Activated T-cell treated with anti-CD3 and anti-CD28 coated beads, Interleukin-2, amount 50 U/mL, for 24 hours (primary cell): ENCODE data around the gene UNC13C.

Experiments used
- DNase-seq: peaks from one replicate; pipeline ENCODE4 v3.0.0-alpha.2; 2020
- H3K27ac Mint-ChIP-seq: 2 replicates; pipeline ENCODE4 v1.8.0; 2020; ENCODE audit warnings: mild to moderate bottlenecking, mixed read lengths
- H3K27me3 Mint-ChIP-seq: 2 replicates; pipeline ENCODE4 v1.8.0; 2020; ENCODE audit warnings: mixed read lengths
- H3K36me3 Mint-ChIP-seq: 2 replicates; pipeline ENCODE4 v1.8.0; 2020; ENCODE audit warnings: low read depth, mixed read lengths
- H3K4me1 Mint-ChIP-seq: 2 replicates; pipeline ENCODE4 v1.8.0; 2020; ENCODE audit warnings: low read depth, mixed read lengths
- H3K4me3 Mint-ChIP-seq: 2 replicates; pipeline ENCODE4 v1.8.0; 2020; ENCODE audit warnings: mild to moderate bottlenecking, moderate library complexity, mixed read lengths
- H3K9me3 Mint-ChIP-seq: 2 replicates; pipeline ENCODE4 v1.8.0; 2020; ENCODE audit warnings: mixed read lengths

The UNC13C gene

GRCh38 chr15:54046093-54046492 lies 67.9 kb downstream of the UNC13C start:
- Mint-ChIP-seq H3K4me3 (no peak overlapping the region), H3K27me3 (no peaks in the 10 kb centered on the region), H3K9me3 (no peaks in the 10 kb centered on the region), H3K36me3 (no peaks in the 10 kb centered on the region), H3K27ac (no peak overlapping the region), H3K4me1 (no peaks in the 10 kb centered on the region)
- DNase-seq = no peak

DNA sequence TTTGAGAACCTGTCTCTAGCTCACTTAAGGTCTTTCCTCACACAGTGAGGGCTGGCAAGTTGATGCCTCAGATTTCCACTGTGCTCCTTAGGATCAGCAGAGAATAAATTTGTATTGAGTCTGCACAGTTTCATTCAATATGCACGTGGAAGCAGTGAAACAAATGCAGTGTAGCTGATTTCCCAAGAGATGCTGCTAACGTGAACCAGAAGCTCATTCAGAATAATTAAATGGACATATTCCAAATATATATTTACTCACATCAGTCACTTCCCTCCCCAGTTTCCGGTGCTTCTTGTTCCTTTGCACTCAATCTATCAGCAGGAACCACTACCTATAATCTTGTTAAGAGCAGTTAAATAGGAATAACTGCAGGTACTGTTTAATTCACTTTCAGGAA lies 86.1 kb downstream of the UNC13C start:
- no peaks in the 10 kb centered on the region for H3K36me3 Mint-ChIP-seq
- H3K27ac Mint-ChIP-seq = no peak overlapping the region
- no peak for DNase-seq
- peaks cover 7% of the 10 kb centered on the region for H3K9me3 Mint-ChIP-seq
- H3K27me3 Mint-ChIP-seq = no peaks in the 10 kb centered on the region
- no peaks in the 10 kb centered on the region for H3K4me1 Mint-ChIP-seq
- H3K4me3 Mint-ChIP-seq = no peak overlapping the region

DNA sequence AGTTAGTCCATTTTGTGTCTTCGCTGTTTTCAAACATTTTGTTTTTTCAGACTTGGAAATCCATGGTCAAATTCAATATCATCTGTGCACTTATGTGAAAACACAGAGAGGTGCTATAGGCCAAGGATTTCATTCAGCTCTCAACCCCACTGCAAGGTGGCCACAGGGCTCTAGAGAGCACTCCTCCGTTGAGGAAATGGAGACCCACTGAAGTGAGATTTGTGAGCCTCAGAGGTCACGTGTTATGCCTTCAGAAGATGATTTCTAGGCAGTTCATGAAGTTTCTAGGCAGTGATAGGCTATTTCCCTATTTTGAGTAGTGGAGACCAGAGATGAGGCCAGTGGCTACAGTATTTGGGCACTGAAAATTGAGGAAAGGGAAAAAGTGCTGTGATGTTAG lies 88.2 kb downstream of the UNC13C start:
- no peak overlapping the region for H3K4me3 Mint-ChIP-seq
- H3K4me1 Mint-ChIP-seq = no peaks in the 10 kb centered on the region
- H3K9me3 Mint-ChIP-seq = peaks cover 6% of the 10 kb centered on the region
- no peak overlapping the region for H3K27ac Mint-ChIP-seq
- DNase-seq = no peak
- H3K27me3 Mint-ChIP-seq = no peaks in the 10 kb centered on the region
- H3K36me3 Mint-ChIP-seq = no peaks in the 10 kb centered on the region

- DNase-seq = no peak
- no peaks in the 10 kb centered on the region for H3K9me3 Mint-ChIP-seq
- no peaks in the 10 kb centered on the region for H3K4me1 Mint-ChIP-seq
- H3K27ac Mint-ChIP-seq = no peak overlapping the region
- no peak overlapping the region for H3K4me3 Mint-ChIP-seq
- H3K36me3 Mint-ChIP-seq = no peaks in the 10 kb centered on the region
- peaks cover 13% of the 10 kb centered on the region for H3K27me3 Mint-ChIP-seq
Measured at GRCh38 chr15:54082836-54083492, 104.7 kb downstream of the UNC13C start.

GRCh38 chr15:54083501-54083900 lies 105.3 kb downstream of the UNC13C start:
- H3K4me3 Mint-ChIP-seq = no peak overlapping the region
- no peaks in the 10 kb centered on the region for H3K36me3 Mint-ChIP-seq
- no peaks in the 10 kb centered on the region for H3K4me1 Mint-ChIP-seq
- H3K27ac Mint-ChIP-seq = no peak overlapping the region
- no peak for DNase-seq
- H3K9me3 Mint-ChIP-seq = no peaks in the 10 kb centered on the region
- peaks cover 13% of the 10 kb centered on the region for H3K27me3 Mint-ChIP-seq

DNA sequence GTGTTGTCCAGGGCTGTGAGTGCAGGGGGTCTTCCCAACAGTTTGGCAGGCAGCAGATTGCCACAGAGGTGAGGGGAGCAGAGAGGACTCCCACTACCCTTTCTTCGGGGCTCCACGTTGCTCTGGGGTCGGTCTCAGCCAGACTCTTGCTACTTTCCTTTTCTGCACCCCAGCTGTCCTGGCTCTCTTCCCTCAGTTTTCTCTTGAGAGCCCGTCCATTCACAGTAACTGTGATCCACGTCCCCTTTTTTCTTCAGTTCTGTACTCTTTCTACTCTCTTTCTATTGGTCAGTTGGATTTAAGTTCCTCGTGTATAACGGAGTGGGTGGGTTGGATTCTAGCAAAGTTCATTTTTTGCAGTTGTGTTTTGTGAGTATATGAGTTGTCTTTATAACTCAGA lies 105.8 kb downstream of the UNC13C start:
- H3K27me3 Mint-ChIP-seq = peaks cover 13% of the 10 kb centered on the region
- no peaks in the 10 kb centered on the region for H3K9me3 Mint-ChIP-seq
- H3K4me3 Mint-ChIP-seq = no peak overlapping the region
- no peak for DNase-seq
- no peak overlapping the region for H3K27ac Mint-ChIP-seq
- no peaks in the 10 kb centered on the region for H3K36me3 Mint-ChIP-seq
- H3K4me1 Mint-ChIP-seq = no peaks in the 10 kb centered on the region

- H3K9me3 Mint-ChIP-seq = no peaks in the 10 kb centered on the region
- no peak overlapping the region for H3K4me3 Mint-ChIP-seq
- DNase-seq = no peak
- H3K4me1 Mint-ChIP-seq = no peaks in the 10 kb centered on the region
- H3K27me3 Mint-ChIP-seq = peaks cover 8% of the 10 kb centered on the region
- H3K27ac Mint-ChIP-seq = no peak overlapping the region
- H3K36me3 Mint-ChIP-seq = no peaks in the 10 kb centered on the region
Measured at GRCh38 chr15:54088837-54089236, 110.6 kb downstream of the UNC13C start.

DNA sequence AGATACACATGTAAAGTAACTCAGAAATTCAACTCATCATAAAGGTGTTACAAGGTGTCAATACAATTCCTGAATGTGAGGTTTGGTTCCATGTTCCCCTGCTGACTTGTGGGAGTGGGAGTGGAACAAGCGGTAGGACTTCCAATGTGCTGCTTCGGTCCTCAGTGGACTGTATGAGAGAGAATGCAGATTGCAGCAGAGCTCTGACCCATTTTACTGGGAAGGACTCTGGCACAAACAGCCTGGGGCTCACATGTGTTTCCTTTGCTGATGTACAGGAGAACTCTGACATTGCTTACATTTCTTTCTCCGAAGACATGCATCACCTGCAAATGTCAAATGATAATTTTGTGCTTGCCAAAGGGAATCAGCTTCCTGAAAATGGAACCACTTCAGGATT lies 111.5 kb downstream of the UNC13C start:
- Mint-ChIP-seq H3K27ac (no peak overlapping the region), H3K4me3 (no peak overlapping the region), H3K4me1 (no peaks in the 10 kb centered on the region), H3K27me3 (peaks cover 7% of the 10 kb centered on the region), H3K9me3 (no peaks in the 10 kb centered on the region), H3K36me3 (no peaks in the 10 kb centered on the region)
- no peak for DNase-seq

DNA sequence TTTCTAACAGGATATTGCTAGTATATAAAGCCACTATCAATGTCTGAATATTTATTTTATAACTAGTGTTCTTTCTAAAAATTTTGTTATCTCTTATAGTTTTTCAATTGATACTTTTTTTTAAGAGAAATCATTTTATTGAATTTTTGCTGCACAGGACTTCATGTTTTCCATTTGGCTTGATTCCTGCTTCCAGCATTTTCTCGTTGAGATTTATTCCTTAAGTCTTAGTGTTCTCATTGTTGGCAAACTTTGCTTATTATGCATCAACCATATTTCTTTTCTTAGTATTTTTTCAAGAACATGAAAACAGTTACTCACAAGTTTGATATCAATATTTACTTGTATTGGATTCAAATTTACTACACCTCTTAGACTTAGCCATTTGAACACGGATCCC lies 113.4 kb downstream of the UNC13C start:
- H3K4me1 Mint-ChIP-seq = no peaks in the 10 kb centered on the region
- no peak for DNase-seq
- no peak overlapping the region for H3K27ac Mint-ChIP-seq
- no peaks in the 10 kb centered on the region for H3K36me3 Mint-ChIP-seq
- no peaks in the 10 kb centered on the region for H3K9me3 Mint-ChIP-seq
- H3K27me3 Mint-ChIP-seq = peaks cover 9% of the 10 kb centered on the region
- H3K4me3 Mint-ChIP-seq = no peak overlapping the region

DNA sequence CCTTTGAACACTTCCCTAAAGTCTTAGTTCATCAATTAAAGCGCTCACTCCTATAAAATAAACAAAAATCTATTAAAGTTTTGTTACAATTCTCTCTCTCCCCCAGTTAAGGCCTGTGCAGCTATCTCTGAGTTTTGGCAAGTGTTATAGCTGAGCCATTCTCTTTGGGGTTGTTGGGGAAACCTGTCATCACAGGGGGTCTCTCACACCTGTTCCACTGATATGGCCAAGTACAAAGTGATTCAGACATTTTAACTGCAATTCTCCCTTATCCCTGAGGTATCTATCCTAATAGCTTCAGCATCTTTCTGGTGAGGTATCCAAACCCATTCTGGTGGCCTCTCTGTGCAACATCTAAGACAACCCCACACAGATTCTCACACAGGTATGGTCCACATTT lies 116.4 kb downstream of the UNC13C start:
- Mint-ChIP-seq H3K9me3 (no peaks in the 10 kb centered on the region), H3K27ac (no peak overlapping the region), H3K4me3 (no peak overlapping the region), H3K4me1 (no peaks in the 10 kb centered on the region), H3K36me3 (no peaks in the 10 kb centered on the region), H3K27me3 (peaks cover 9% of the 10 kb centered on the region)
- no peak for DNase-seq

DNA sequence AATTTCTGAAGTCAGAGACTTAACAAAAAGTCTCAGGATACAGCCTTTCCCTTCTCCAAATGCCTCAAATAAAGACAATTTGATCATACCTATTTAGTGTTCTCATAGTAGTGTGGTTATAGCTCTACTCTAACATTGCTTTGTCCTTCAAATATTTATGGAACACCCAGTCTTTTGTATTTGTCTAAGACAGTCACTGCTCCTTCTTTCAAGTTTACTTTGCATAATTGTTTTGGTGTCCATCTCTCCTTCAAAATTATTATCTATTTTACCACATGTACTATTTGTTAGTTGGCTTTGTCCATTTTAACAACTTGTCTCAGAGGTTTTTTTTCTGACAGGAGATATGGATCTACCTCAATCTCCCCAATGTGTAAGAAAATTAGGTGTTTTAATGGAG lies 118.8 kb downstream of the UNC13C start:
- Mint-ChIP-seq H3K4me3 (no peak overlapping the region), H3K27me3 (peaks cover 6% of the 10 kb centered on the region), H3K4me1 (no peaks in the 10 kb centered on the region), H3K9me3 (no peaks in the 10 kb centered on the region), H3K27ac (no peak overlapping the region), H3K36me3 (no peaks in the 10 kb centered on the region)
- DNase-seq = no peak

DNA sequence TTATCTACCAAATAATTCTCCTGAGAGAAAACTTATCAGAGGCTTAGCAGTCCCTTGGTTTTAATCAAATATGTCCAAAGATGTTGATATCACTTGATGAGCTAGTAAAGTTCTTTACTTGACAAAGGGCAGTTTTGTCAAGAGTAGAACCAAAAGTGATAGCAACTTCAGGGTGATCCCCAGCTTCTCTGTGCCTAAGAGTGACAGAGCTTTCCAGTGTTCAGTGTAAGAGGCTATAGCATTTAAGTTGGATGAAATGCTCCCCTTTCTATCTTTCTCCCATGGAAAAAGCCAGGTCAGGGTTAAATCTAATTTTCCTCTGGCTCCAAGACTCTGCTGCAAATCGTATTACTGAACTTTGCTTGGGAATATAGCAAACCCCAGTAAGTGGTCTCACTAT lies 120.8 kb downstream of the UNC13C start:
- Mint-ChIP-seq H3K4me1 (no peaks in the 10 kb centered on the region), H3K9me3 (no peaks in the 10 kb centered on the region), H3K27me3 (peaks cover 6% of the 10 kb centered on the region), H3K27ac (no peak overlapping the region), H3K4me3 (no peak overlapping the region), H3K36me3 (no peaks in the 10 kb centered on the region)
- DNase-seq = no peak

DNA sequence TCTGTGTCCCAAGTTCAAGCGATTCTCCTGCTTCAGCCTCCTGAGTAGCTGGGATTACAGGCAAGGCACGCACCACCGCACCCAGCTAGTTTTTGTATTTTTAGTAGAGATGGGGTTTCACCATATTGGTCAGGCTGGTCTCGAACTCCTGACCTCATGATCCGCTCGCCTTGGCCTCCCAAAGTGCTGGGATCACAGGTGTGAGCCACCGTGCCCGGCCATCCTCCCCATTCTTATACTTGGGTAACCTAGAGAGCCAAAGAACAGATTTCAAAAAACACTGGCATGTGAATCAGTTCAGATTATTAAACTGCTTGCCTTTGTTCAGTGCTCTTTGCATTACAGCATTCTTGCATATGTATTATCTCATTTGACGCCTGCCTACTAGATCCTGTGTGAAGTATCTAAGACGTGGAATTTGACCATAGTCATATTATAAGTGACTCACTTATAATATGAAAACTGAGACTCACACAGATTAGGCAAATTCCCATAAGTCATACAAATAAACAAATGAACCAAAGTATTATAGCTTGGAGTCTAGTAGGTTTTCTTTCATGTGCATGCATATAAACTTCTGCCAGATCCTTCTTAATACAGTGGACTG lies 123.5 kb downstream of the UNC13C start:
- no peak for DNase-seq
- no peak overlapping the region for H3K4me3 Mint-ChIP-seq
- no peak overlapping the region for H3K27ac Mint-ChIP-seq
- H3K27me3 Mint-ChIP-seq = no peaks in the 10 kb centered on the region
- no peaks in the 10 kb centered on the region for H3K4me1 Mint-ChIP-seq
- H3K36me3 Mint-ChIP-seq = no peaks in the 10 kb centered on the region
- H3K9me3 Mint-ChIP-seq = no peaks in the 10 kb centered on the region

- no peaks in the 10 kb centered on the region for H3K27me3 Mint-ChIP-seq
- H3K4me1 Mint-ChIP-seq = no peaks in the 10 kb centered on the region
- H3K36me3 Mint-ChIP-seq = no peaks in the 10 kb centered on the region
Measured at GRCh38 chr15:54102704-54103103, 124.5 kb downstream of the UNC13C start.

GRCh38 chr15:54109014-54109413 lies 130.8 kb downstream of the UNC13C start:
- H3K4me1 Mint-ChIP-seq = no peaks in the 10 kb centered on the region
- H3K4me3 Mint-ChIP-seq = no peak overlapping the region
- no peaks in the 10 kb centered on the region for H3K36me3 Mint-ChIP-seq
- no peaks in the 10 kb centered on the region for H3K9me3 Mint-ChIP-seq
- DNase-seq = no peak
- H3K27me3 Mint-ChIP-seq = no peaks in the 10 kb centered on the region
- no peak overlapping the region for H3K27ac Mint-ChIP-seq

More at GRCh38 chr15:54102704-54103103, 124.5 kb downstream of the UNC13C start:
- Mint-ChIP-seq H3K9me3 (no peaks in the 10 kb centered on the region), H3K4me3 (no peak overlapping the region), H3K27ac (no peak overlapping the region)
- no peak for DNase-seq

DNA sequence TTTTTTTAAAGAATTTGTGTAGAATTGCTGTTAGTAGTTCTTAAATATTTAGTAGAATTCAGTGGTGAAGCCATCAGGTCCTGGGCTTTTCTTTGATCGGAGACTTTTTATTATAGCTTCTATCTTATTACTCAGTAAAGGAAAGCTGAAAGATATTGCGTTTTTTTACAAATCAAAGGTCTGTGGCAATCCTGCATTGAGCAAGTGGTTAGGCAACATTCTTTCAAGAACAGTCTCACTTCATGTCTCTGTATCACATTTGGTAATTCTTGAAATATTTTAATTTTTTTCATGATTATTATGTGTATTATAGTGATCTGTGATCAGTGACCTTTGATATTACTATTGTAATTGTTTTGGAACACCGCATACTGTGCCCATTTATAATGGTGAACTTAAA lies 140.8 kb downstream of the UNC13C start:
- Mint-ChIP-seq H3K9me3 (no peaks in the 10 kb centered on the region), H3K4me1 (no peaks in the 10 kb centered on the region), H3K4me3 (no peak overlapping the region), H3K36me3 (no peaks in the 10 kb centered on the region), H3K27me3 (no peaks in the 10 kb centered on the region), H3K27ac (no peak overlapping the region)
- no peak for DNase-seq
